Colonic mucosa (tissue), 4 donors: ENCODE data around the gene GNPAT. TPM values are rescaled to one million over a fixed set of nuclear protein-coding genes. Genes with fewer than 3 reads are reported as not detected.

Experiments
- DNase-seq: peaks from one replicate; pipeline ENCODE4 v3.0.0-alpha.2; 2020
- H3K27ac ChIP-seq: fragments of 200-600 bp; one replicate; pipeline ENCODE4 v1.8.0; 2021
- H3K27me3 ChIP-seq: fragments of 200-600 bp; one replicate; pipeline ENCODE4 v1.8.0; 2021
- H3K36me3 ChIP-seq: fragments of 200-600 bp; one replicate; pipeline ENCODE4 v1.8.0; 2021
- H3K4me1 ChIP-seq: fragments of 200-600 bp; one replicate; pipeline ENCODE4 v1.8.0; 2021; ENCODE audit warnings: mild to moderate bottlenecking
- H3K4me3 ChIP-seq: fragments of 200-600 bp; one replicate; pipeline ENCODE4 v1.8.0; 2021
- H3K9ac ChIP-seq, 2 donors: one replicate each; pipeline ENCODE4 v1.7.0; 2013; ENCODE audit warnings: control low read depth in 2 of 2, low read depth in 2 of 2, low read length in 2 of 2
- H3K9me3 ChIP-seq: fragments of 200-600 bp; one replicate; pipeline ENCODE4 v1.8.0; 2021
- CTCF ChIP-seq: fragments of 200-600 bp; IDR thresholded peaks from one replicate; pipeline ENCODE4 v1.8.0; 2022; ENCODE audit warnings: antibody characterized with exemption, mild to moderate bottlenecking
- intact Hi-C: fragments of 100-400 bp; cut with DNase I; formaldehyde crosslinking; loops from one replicate; pipeline ENCODE4 v1.14.1; 2022
- total RNA-seq, 2 donors: library from RNA; stranded (reverse); fragmentation: NEBNext Ultra II Directional in 1 of 2; extraction: Animal tissue kit (Norgen Biotek cat#: 25700) in 1 of 2; gene quantifications; one replicate each; pipeline ENCODE4 v1.2.1, GENCODE V29; 2021
- donor health status: healthy.
- donor health status: DM: no; HTN: no; CAD: no.
- donor health status: DM: no; HTN: no; CAD: no.

The GNPAT gene
- total RNA-seq, 2 donors from 2014 or later: 34.9 to 40.5 TPM

DNA sequence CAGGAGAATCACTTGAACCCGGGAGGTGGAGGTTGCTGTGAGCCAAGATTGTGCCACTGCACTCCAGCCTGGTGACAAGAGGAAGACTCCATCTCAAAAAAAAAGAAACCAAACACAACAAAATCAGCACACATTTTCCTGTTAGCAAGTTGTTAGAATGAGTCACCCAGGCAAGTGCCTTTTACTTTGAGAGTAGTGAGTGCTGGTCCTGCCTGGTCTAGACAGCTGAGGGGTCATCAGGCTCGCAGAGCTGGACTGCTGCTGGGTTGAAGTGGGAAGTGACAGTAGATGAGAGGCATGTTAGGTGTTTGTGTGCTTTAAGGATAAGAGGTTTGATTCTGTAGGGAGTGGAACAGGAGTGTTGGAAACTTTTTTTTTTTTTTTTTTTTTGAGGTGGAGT, 31.9 kb downstream of the GNPAT start:
- intact Hi-C loops: no loop called here
- H3K4me1 ChIP-seq: no peaks in the 10 kb centered on the region
- H3K27ac ChIP-seq: no peak overlapping the region
- peaks cover 5% of the 10 kb centered on the region for H3K36me3 ChIP-seq
- no peaks in the 10 kb centered on the region for H3K9me3 ChIP-seq
- DNase-seq: no peak
- H3K4me3 ChIP-seq: no peak overlapping the region
- no peak for TF ChIP-seq CTCF
- no peak overlapping the region for H3K9ac ChIP-seq
- no peaks in the 10 kb centered on the region for H3K27me3 ChIP-seq

- Histone ChIP-seq H3K9me3 (no peaks in the 10 kb centered on the region), H3K4me1 (no peaks in the 10 kb centered on the region), H3K4me3 (no peak overlapping the region), H3K9ac (no peak overlapping the region), H3K27ac (no peak overlapping the region), H3K27me3 (no peaks in the 10 kb centered on the region), H3K36me3 (peaks cover 5% of the 10 kb centered on the region)
- no peak for TF ChIP-seq CTCF
- no peak for DNase-seq
- intact Hi-C loops: no loop called here
These were observed 33.3 kb downstream of the GNPAT start for GRCh38 chr1:231274119-231274825.

- Histone ChIP-seq H3K36me3 (peaks cover 5% of the 10 kb centered on the region), H3K9me3 (no peaks in the 10 kb centered on the region), H3K27me3 (no peaks in the 10 kb centered on the region), H3K27ac (no peak overlapping the region), H3K9ac (no peak overlapping the region), H3K4me1 (no peaks in the 10 kb centered on the region), H3K4me3 (no peak overlapping the region)
- no peak for DNase-seq
- no peak for TF ChIP-seq CTCF
- intact Hi-C loops: no loop called here
These were observed 37.2 kb downstream of the GNPAT start for GRCh38 chr1:231278100-231278790.

- no peak for DNase-seq
- H3K36me3 ChIP-seq: peaks cover 5% of the 10 kb centered on the region
- no peaks in the 10 kb centered on the region for H3K27me3 ChIP-seq
- H3K4me3 ChIP-seq: no peak overlapping the region
- H3K27ac ChIP-seq: no peak overlapping the region
- no peak for TF ChIP-seq CTCF
- H3K9ac ChIP-seq: no peak overlapping the region
- no peaks in the 10 kb centered on the region for H3K4me1 ChIP-seq
- H3K9me3 ChIP-seq: no peaks in the 10 kb centered on the region
- intact Hi-C loops: no loop called here
These were observed 38.1 kb downstream of the GNPAT start for GRCh38 chr1:231279081-231279480.

- H3K36me3 ChIP-seq: peaks cover 5% of the 10 kb centered on the region
- no peaks in the 10 kb centered on the region for H3K27me3 ChIP-seq
- H3K27ac ChIP-seq: no peak overlapping the region
- H3K9me3 ChIP-seq: no peaks in the 10 kb centered on the region
- H3K4me1 ChIP-seq: no peaks in the 10 kb centered on the region
- intact Hi-C loops: no loop called here
- H3K9ac ChIP-seq: no peak overlapping the region
- TF ChIP-seq CTCF: no peak
- no peak overlapping the region for H3K4me3 ChIP-seq
- no peak for DNase-seq
These were observed 38.7 kb downstream of the GNPAT start for GRCh38 chr1:231279683-231280082.
